ENCODE data around the gene PER2.
A peak's percentile ranks its signal among the peaks of the same experiment; 100 is the strongest.

Gene PER2

DNA sequence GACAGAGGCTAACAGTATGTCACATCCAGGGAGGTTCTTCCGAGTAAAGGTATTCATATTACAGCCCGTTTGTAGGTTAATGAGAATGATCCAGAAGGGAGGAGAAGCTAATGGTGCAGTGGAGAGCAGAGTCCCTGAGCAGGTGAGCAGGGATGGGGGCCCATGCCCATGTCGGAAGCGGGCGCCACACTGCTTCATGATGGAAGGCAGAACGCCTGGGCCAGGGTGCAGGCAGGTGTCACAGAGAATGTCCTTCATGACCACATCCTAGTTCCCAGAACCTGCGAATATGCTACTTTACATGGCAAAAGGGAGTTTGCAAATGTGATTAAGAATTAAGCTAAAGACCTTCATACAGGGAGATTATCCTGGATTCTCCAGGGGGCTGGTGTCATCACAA lies 52.6 kb downstream of the PER2 start:
- H3K4me1 ChIP-seq (ENCODE audit: insufficient read depth, low read length): no peaks in the 10 kb centered on the region
- no peaks in the 10 kb centered on the region for H3K36me3 ChIP-seq (ENCODE audit: insufficient read depth, low read length)
- H3K9ac ChIP-seq (ENCODE audit: low read depth, low read length): no peak overlapping the region
- H3K9me3 ChIP-seq (ENCODE audit: control insufficient read depth, insufficient read depth, low read length): peaks cover 5% of the 10 kb centered on the region; the same call in 1 of the 2 replicates

DNA sequence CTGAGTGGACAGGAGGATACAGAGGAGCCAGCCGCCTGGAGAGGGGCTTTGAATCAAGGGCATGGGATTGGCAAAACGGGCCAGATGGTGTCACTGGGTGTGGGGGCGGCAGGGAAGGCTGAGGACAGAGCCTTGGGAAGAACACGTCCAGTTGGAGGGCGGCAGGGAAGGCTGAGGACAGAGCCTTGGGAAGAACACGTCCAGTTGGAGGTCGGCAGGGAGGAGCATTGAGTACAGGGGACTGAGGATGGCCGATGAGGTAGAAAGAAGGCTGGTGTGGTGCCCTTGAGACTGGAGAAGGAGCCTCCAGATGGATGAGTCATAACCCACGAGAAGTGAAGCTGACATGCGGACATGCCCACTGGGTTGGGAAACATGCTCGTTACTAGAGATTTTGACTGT lies 53.1 kb downstream of the PER2 start:
- Histone ChIP-seq H3K9me3 (ENCODE audit: control insufficient read depth, insufficient read depth, low read length) (peaks cover 5% of the 10 kb centered on the region; the same call in 1 of the 2 replicates), H3K36me3 (ENCODE audit: insufficient read depth, low read length) (no peaks in the 10 kb centered on the region), H3K4me1 (ENCODE audit: insufficient read depth, low read length) (no peaks in the 10 kb centered on the region; the same call in 1 of the 2 replicates), H3K9ac (ENCODE audit: low read depth, low read length) (no peak overlapping the region)

GRCh38 chr2:238233625-238234024 lies 54.8 kb downstream of the PER2 start:
- Histone ChIP-seq H3K9ac (ENCODE audit: low read depth, low read length) (no peak overlapping the region), H3K4me1 (ENCODE audit: insufficient read depth, low read length) (no peaks in the 10 kb centered on the region; the same call in 1 of the 2 replicates), H3K9me3 (ENCODE audit: control insufficient read depth, insufficient read depth, low read length) (peaks cover 2% of the 10 kb centered on the region; the same call in 1 of the 2 replicates)

GRCh38 chr2:238231809-238232208 lies 56.6 kb downstream of the PER2 start:
- Histone ChIP-seq H3K4me1 (ENCODE audit: insufficient read depth, low read length) (peaks cover 9% of the 10 kb centered on the region; the same call in 1 of the 2 replicates), H3K36me3 (ENCODE audit: insufficient read depth, low read length) (no peaks in the 10 kb centered on the region), H3K9ac (ENCODE audit: low read depth, low read length) (peak overlapping the region; percentile 55; the same call in 1 of the 2 replicates), H3K9me3 (ENCODE audit: control insufficient read depth, insufficient read depth, low read length) (no peaks in the 10 kb centered on the region)

More at GRCh38 chr2:238233625-238234024, 54.8 kb downstream of the PER2 start:
- no peaks in the 10 kb centered on the region for H3K36me3 ChIP-seq (ENCODE audit: insufficient read depth, low read length)

DNA sequence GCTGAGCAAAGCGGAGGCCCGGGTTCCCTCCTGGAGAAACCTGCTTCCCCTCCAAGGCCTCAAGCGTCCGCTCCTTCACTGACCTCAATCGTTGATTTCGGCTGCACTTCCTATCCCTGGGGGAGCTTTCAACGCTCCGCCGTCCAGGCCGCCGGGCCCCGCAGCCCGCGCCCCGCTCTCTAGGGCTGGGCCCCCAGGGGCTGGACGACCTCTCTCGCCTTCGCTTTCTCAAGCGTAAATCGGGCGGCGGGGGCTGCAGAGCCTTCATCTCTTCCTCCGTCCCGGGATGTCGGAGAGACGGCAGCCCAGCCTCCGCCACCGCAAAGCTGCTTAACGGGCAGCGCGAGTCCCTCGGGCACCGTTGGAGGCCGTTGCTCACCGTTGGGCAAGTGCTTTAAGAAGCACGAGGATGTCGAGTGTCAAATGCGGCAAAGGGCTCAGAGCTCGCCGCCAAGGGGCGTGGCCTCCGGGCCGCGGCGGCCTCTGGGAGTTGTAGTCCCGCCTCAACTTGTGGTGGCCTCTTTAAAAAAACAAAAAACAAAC lies 57.1 kb downstream of the PER2 start:
- H3K9ac ChIP-seq (ENCODE audit: low read depth, low read length): peak overlapping the region; percentile 55; the same call in 1 of the 2 replicates
- H3K4me1 ChIP-seq (ENCODE audit: insufficient read depth, low read length): peaks cover 9% of the 10 kb centered on the region; the same call in 1 of the 2 replicates
- no peaks in the 10 kb centered on the region for H3K36me3 ChIP-seq (ENCODE audit: insufficient read depth, low read length)
- H3K9me3 ChIP-seq (ENCODE audit: control insufficient read depth, insufficient read depth, low read length): no peaks in the 10 kb centered on the region

DNA sequence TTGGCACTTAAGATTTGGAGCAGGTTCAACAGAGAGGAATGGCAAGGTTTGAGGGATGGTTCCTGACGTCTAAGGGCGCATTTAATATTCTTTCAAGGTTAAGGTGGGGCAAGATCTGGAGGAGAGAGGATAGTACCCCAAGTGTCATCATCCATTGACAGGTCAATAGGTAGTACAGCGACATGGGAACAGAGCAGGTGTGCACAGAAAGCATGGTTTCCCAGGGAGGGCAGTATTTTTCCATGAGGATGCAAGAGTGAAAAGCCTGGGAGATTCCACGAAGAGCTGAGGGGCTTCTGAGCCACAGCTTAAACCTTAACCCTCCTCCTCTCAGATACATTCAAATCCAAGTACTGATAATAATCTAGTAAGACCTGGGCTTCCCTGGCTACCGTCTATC lies 57.7 kb downstream of the PER2 start:
- H3K36me3 ChIP-seq (ENCODE audit: insufficient read depth, low read length): no peaks in the 10 kb centered on the region
- H3K9ac ChIP-seq (ENCODE audit: low read depth, low read length): peak overlapping the region; percentile 55; the same call in 1 of the 2 replicates
- peaks cover 9% of the 10 kb centered on the region; the same call in 1 of the 2 replicates for H3K4me1 ChIP-seq (ENCODE audit: insufficient read depth, low read length)
- H3K9me3 ChIP-seq (ENCODE audit: control insufficient read depth, insufficient read depth, low read length): no peaks in the 10 kb centered on the region

DNA sequence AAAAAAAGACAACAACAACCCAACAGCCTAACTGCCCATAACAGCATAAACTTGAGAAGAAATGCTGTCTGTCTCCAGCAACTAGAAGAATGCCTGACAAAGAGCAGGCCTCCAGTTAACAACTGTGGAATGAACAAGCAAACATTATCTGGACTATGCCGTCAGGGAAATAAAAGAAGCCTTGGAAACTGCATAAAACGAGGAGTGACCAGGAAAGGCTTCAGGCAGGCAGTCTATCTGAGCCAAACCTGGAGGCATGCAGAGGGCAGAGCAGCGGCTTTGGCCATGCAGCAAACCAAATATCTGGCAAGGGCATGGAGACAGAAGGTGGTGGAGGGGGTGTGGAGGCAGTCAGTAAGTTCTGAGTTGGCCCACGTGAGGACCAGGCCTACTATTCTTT lies 59.7 kb downstream of the PER2 start:
- H3K4me1 ChIP-seq (ENCODE audit: insufficient read depth, low read length): peaks cover 9% of the 10 kb centered on the region; the same call in 1 of the 2 replicates

DNA sequence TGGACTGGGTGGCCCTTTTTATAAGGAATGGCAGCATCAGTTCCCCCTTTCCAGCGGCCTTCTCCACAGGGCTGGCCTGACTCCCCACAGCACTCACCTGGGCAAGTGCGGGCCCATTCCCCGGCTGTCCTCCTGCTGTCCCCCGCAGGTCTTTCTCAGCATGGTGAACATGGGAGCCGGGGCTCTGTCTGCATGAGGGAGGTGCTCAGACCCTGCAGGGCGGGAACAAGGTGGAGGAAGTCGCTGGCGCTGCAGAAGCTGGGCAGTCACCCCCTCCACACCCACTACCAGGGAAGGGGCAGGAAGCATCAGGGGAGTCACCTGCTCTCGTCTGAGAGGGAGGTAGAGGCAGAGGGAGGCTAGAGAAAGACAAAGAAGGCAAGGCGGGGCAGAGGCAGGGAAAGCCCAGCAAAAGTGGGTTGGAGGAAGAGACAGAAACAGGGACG lies 60.8 kb downstream of the PER2 start:
- Histone ChIP-seq H3K9ac (ENCODE audit: low read depth, low read length) (no peak overlapping the region), H3K4me1 (ENCODE audit: insufficient read depth, low read length) (peaks cover 9% of the 10 kb centered on the region; the same call in 1 of the 2 replicates), H3K9me3 (ENCODE audit: control insufficient read depth, insufficient read depth, low read length) (no peaks in the 10 kb centered on the region), H3K36me3 (ENCODE audit: insufficient read depth, low read length) (no peaks in the 10 kb centered on the region)

More for the DNA sequence above, 59.7 kb downstream of the PER2 start:
- Histone ChIP-seq H3K36me3 (ENCODE audit: insufficient read depth, low read length) (no peaks in the 10 kb centered on the region), H3K9ac (ENCODE audit: low read depth, low read length) (no peak overlapping the region), H3K9me3 (ENCODE audit: control insufficient read depth, insufficient read depth, low read length) (no peaks in the 10 kb centered on the region)

- no peaks in the 10 kb centered on the region for H3K9me3 ChIP-seq (ENCODE audit: control insufficient read depth, insufficient read depth, low read length)
- peaks cover 9% of the 10 kb centered on the region; the same call in 1 of the 2 replicates for H3K4me1 ChIP-seq (ENCODE audit: insufficient read depth, low read length)
- H3K36me3 ChIP-seq (ENCODE audit: insufficient read depth, low read length): no peaks in the 10 kb centered on the region
- no peak overlapping the region for H3K9ac ChIP-seq (ENCODE audit: low read depth, low read length)
Measured at GRCh38 chr2:238226698-238227586, 61.5 kb downstream of the PER2 start.

- Histone ChIP-seq H3K9me3 (ENCODE audit: control insufficient read depth, insufficient read depth, low read length) (no peaks in the 10 kb centered on the region), H3K36me3 (ENCODE audit: insufficient read depth, low read length) (no peaks in the 10 kb centered on the region), H3K9ac (ENCODE audit: low read depth, low read length) (no peak overlapping the region), H3K4me1 (ENCODE audit: insufficient read depth, low read length) (peaks cover 9% of the 10 kb centered on the region; the same call in 1 of the 2 replicates)
Measured at GRCh38 chr2:238225911-238226697, 62.3 kb downstream of the PER2 start.

DNA sequence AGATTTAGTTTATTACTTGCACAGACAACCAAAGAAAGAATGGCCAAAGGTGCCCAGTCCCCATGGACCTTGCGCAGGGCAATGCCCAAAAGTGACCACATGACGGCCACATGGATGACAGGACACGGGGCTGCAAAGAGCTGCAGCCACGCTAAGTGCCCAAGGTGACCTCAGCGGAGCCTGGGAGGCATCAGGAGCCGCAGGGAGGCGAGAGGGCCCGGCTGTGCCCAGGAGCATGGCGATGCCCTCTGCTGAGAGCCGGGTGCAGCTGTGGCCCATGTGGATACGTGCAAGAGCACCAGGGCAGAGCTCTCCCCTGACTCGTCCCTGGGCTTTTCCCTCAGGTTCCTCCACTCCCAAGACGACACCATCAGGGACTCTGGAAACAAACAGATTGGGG lies 63.3 kb downstream of the PER2 start:
- no peaks in the 10 kb centered on the region for H3K36me3 ChIP-seq (ENCODE audit: insufficient read depth, low read length)
- 0 out of 2 replicates have a peak, but pooled peaks cover 9% of the 10 kb centered on the region for H3K4me1 ChIP-seq (ENCODE audit: insufficient read depth, low read length)
- no peak overlapping the region for H3K9ac ChIP-seq (ENCODE audit: low read depth, low read length)
- no peaks in the 10 kb centered on the region for H3K9me3 ChIP-seq (ENCODE audit: control insufficient read depth, insufficient read depth, low read length)

DNA sequence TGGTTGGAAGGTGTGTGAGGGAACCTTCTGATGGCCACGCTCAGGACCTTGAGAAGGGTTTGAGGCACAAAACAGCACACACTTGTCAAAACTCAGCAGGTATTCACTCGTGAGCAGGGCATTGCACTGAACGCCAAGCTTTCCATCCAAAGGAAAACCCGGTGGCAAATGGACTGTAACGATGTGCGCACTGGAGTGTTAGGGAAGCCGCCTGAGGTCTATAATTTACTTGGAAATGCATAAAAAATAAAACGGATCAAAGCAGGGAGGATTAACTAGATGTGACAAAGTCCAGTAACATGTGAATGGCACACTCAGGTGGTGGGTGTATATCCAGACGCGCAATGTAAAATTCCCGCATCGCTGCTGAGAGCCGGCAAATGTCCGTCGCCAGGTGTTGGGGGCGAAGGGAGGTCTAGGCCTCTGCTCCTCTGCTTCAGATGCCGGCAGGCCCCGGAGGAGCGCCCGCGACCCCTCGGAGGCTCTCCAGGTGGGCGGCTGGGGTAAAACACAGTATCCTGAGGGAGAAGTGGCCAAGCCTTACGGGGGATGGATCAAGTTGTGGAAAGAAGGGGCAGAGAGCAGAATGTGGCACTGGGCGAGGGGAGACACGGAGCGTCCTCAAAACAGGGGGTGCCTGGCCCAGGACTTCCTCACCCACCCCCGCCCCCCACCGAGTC lies 63.9 kb downstream of the PER2 start:
- Histone ChIP-seq H3K4me1 (ENCODE audit: insufficient read depth, low read length) (0 out of 2 replicates have a peak, but pooled peaks cover 9% of the 10 kb centered on the region), H3K9me3 (ENCODE audit: control insufficient read depth, insufficient read depth, low read length) (no peaks in the 10 kb centered on the region), H3K9ac (ENCODE audit: low read depth, low read length) (no peak overlapping the region), H3K36me3 (ENCODE audit: insufficient read depth, low read length) (no peaks in the 10 kb centered on the region)

- no peak overlapping the region for H3K9ac ChIP-seq (ENCODE audit: low read depth, low read length)
- H3K4me1 ChIP-seq (ENCODE audit: insufficient read depth, low read length): no peaks in the 10 kb centered on the region
- no peaks in the 10 kb centered on the region for H3K36me3 ChIP-seq (ENCODE audit: insufficient read depth, low read length)
- no peaks in the 10 kb centered on the region for H3K9me3 ChIP-seq (ENCODE audit: control insufficient read depth, insufficient read depth, low read length)
Measured at GRCh38 chr2:238220892-238221521, 67.4 kb downstream of the PER2 start.
